AG10803 (cell line): ENCODE data around the gene UBASH3B.

Experiments
- DNase-seq: peaks from one replicate; pipeline ENCODE4 v3.0.0; 2010; ENCODE audit warnings: low read depth
- H3K4me3 ChIP-seq: 2 replicates; pipeline ENCODE4 v1.5.1; 2011; ENCODE audit warnings: mild to moderate bottlenecking, low read length, control low read depth
- CTCF ChIP-seq: conservative IDR thresholded peaks from 2 replicates; pipeline ENCODE4 v1.5.1; 2011; ENCODE audit warnings: mild to moderate bottlenecking, low read length, control low read depth, inconsistent platforms

Gene UBASH3B

GRCh38 chr11:122799406-122800105 lies 144.0 kb downstream of the UBASH3B start:
- TF ChIP-seq CTCF: no peak
- no peak for DNase-seq
- no peak overlapping the region for H3K4me3 ChIP-seq

GRCh38 chr11:122802876-122803275 lies 147.4 kb downstream of the UBASH3B start:
- no peak for TF ChIP-seq CTCF
- no peak overlapping the region for H3K4me3 ChIP-seq
- DNase-seq: no peak

- H3K4me3 ChIP-seq: no peak overlapping the region
- TF ChIP-seq CTCF: no peak
- DNase-seq: peak; percentile 64
Measured at GRCh38 chr11:122803306-122803705, 147.8 kb downstream of the UBASH3B start.

- no peak for TF ChIP-seq CTCF
- no peak overlapping the region for H3K4me3 ChIP-seq
- DNase-seq: no peak
Measured at GRCh38 chr11:122803716-122804115, 148.2 kb downstream of the UBASH3B start.

GRCh38 chr11:122804161-122804560 lies 148.6 kb downstream of the UBASH3B start:
- no peak overlapping the region for H3K4me3 ChIP-seq
- DNase-seq: peak; percentile 57
- TF ChIP-seq CTCF: no peak

GRCh38 chr11:122804796-122805195 lies 149.3 kb downstream of the UBASH3B start:
- TF ChIP-seq CTCF: no peak
- no peak for DNase-seq
- no peak overlapping the region for H3K4me3 ChIP-seq

GRCh38 chr11:122807731-122808477 lies 152.4 kb downstream of the UBASH3B start:
- no peak overlapping the region for H3K4me3 ChIP-seq
- peak; percentile 6 for DNase-seq
- TF ChIP-seq CTCF: no peak
